ENCODE data around the gene DRGX.

DNA sequence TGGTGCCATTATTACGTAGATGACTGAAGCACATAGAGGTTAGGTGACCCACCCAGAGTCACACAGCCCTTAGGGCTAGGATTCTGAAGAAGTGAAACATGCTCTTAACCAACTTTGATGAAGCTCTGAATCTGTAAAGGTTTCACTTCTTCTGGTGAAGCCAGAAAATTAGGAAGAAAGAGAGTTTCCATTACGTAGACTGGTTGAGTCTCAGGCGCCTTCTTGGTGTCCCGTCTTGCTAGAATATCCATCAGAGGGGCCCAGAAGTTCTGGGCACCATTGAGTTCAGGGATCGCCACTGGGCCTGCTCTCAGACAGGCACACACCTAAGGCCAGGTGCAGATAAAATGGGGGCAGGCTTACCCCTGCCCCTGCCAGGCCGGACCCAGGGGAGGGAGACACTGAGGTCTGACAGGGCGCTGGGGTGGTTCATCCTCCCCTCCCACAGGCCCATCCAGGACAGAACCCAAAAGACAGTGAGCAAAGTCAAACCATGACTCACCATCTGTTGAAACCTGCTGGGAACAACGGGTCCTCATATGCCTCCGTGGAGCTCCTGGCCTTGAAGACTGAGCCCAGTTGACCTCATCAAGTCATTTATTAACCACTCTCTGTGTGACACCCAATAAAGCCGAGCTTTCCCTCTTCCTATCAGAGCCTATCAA, 33.2 kb downstream of the DRGX start:
- no peak for TF ChIP-seq GATA3 (IDR thresholded peaks at IDR 0.05; ENCODE audit: low read depth, low read length)
- TF ChIP-seq GATA2 (IDR thresholded peaks at IDR 0.05; ENCODE audit: low read depth, low read length) = no peak

Data from SH-SY5Y (cell line).